Heart right ventricle (tissue), 16 donors: Measurements from ENCODE around the gene U2AF2. TPM values are rescaled to one million over a fixed set of nuclear protein-coding genes. Genes with fewer than 3 reads are reported as not detected.

Experiments used
- ATAC-seq, 8 donors: fragments of 200-7000 bp; cut with Tn5 transposase; one replicate each; pipeline ENCODE4 v1.9.1; 2020; ENCODE audit warnings: mild to moderate bottlenecking in 8 of 8, moderate library complexity in 8 of 8, moderate number of reproducible peaks in 1 of 8
- DNase-seq, 2 donors: peaks; one replicate each; pipeline ENCODE4 v3.0.0-alpha.2; 2020
- H3K27ac ChIP-seq, 10 donors: fragments of 200-600 bp; sonication (generic) in 2 of 10; one replicate each; pipeline versions ENCODE4 v1.5.0 to v1.8.0; 2020 to 2022; ENCODE audit warnings: mild to moderate bottlenecking in 3 of 10
- H3K27me3 ChIP-seq, 7 donors: fragments of 200-600 bp; one replicate each; pipeline ENCODE4 v1.8.0; 2021 to 2022; ENCODE audit warnings: mild to moderate bottlenecking in 2 of 7
- H3K36me3 ChIP-seq, 9 donors: fragments of 200-600 bp; sonication (generic) in 1 of 9; one replicate each; pipeline versions ENCODE4 v1.5.0 to v1.8.0; 2020 to 2022; ENCODE audit warnings: mild to moderate bottlenecking in 2 of 9
- H3K4me1 ChIP-seq, 9 donors: fragments of 200-600 bp; sonication (generic) in 1 of 9; one replicate each; pipeline versions ENCODE4 v1.5.0 to v1.8.0; 2020 to 2022; ENCODE audit warnings: mild to moderate bottlenecking in 4 of 9
- H3K4me3 ChIP-seq, 10 donors: fragments of 200-600 bp; sonication (generic) in 2 of 10; one replicate each; pipeline versions ENCODE4 v1.5.0 to v1.8.0; 2020 to 2022; ENCODE audit warnings: mild to moderate bottlenecking in 7 of 10, moderate library complexity in 2 of 10
- H3K9me3 ChIP-seq, 11 donors: fragments of 200-600 bp in 10 of 11; sonication (generic) in 2 of 11; one replicate each; pipeline versions ENCODE4 v1.5.0 to v1.8.0; 2013 to 2022; ENCODE audit warnings: mild to moderate bottlenecking in 2 of 11, control low read depth in 1 of 11, moderate library complexity in 1 of 11
- CTCF ChIP-seq, 9 donors: fragments of 200-600 bp; sonication (generic) in 2 of 9; IDR thresholded peaks; one replicate each; pipeline versions ENCODE4 v1.5.0 to v1.8.0; 2021 to 2022; ENCODE audit warnings: antibody characterized with exemption in 9 of 9, mild to moderate bottlenecking in 5 of 9, moderate library complexity in 1 of 9
- WGBS, 2 donors: extraction: QIAGEN DNeasy Blood & Tissue Kit; methylation state at CpG; one replicate each; pipeline ENCODE4 v1.1.7; 2013; ENCODE audit warnings: inconsistent platforms in 1 of 2; 5-methylcytosine and 5-hydroxymethylcytosine counted together
- intact Hi-C, 10 donors: fragments of 100-400 bp; cut with DNase I; formaldehyde crosslinking; loops; one replicate each; pipeline versions ENCODE4 v1.11.1 to v1.14.2; 2022
- polyA plus RNA-seq, 2 donors: library from polyadenylated mRNA; stranded (reverse); fragments of 200-250 nt; gene quantifications; one replicate each; pipeline ENCODE4 v1.2.3, GENCODE V29; 2013
- total RNA-seq, 10 donors: library from RNA; stranded (reverse); fragmentation: NEBNext Ultra II Directional in 3 of 10; extraction: Animal tissue kit (Norgen Biotek cat#: 25700) in 3 of 10; gene quantifications; one replicate each; pipeline versions ENCODE4 v1.2.1 to v1.2.4, GENCODE V29; 2021 to 2023
- donor health status: Arrhythmogenic right ventricular cardiomyopathy.
- donor health status: ischemic (EF 13 %, LVEDD 7.1; RV severe dilation, severe dysfunction).
- donor health status: healthy with polysubstance abuse.
- donor health status: DM: no; HTN: yes; CAD: no.
- donor health status: DM: no; HTN: no; CAD: no.
- donor health status: ischemic (EF 25% LVEDD 6.9; RV normal size, moderate dysfunction).
- donor health status: ischemic (EF 25% LVEDD 5.7; RV mildly dilated, moderate dysfunction).
- donor health status: healthy.
- donor health status: DM: yes; HTN: yes; CAD: no.
- donor health status: Ischemic cardiomyopathy.
- donor health status: ischemic (EF 35%, LVEDD 5.7; RV mildly dilated, moderate dysfunction).
- donor health status: nonischemic (EF 11% LVEDD 7.7; RV severe dilation, severe dysfunction).
- donor health status: DM: yes; HTN: yes; CAD: no.
- donor health status: PGD.
- donor health status: ischemic (EF 29% LVEDD 5.4; RV normal size, mild dysfunction).
- donor health status: nonischemic (EF 23%, LVEDD 6.1; RV moderate dilation, normal function).

U2AF2 gene
- total and polyA plus RNA-seq, 12 donors, result 64.1 to 100 (median 74.4) TPM

GRCh38 chr19:55649268-55650125, 5.3 kb upstream of the U2AF2 start:
- intact Hi-C loops, result no loop called here
- H3K9me3 ChIP-seq, result no peaks in the 10 kb centered on the region
- no peak for DNase-seq
- no peak for ATAC-seq
- WGBS, 2 donors, result 77 to 82% methylated on average over 17 of the region's 17 CpGs
- H3K4me1 ChIP-seq, result peaks cover 14 to 48% (median 35%) of the 10 kb centered on the region in 9 donors
- TF ChIP-seq CTCF (IDR thresholded peaks at IDR 0.05), result no peak
- no peaks in the 10 kb centered on the region for H3K27me3 ChIP-seq
- peak overlapping the region in 5 of 10 donors; percentile 77 to 92 (median 90) for H3K4me3 ChIP-seq
- H3K36me3 ChIP-seq, result peaks cover 0 to 32% (median 8%) of the 10 kb centered on the region in 9 donors
- peak overlapping the region in 8 of 10 donors; percentile 83 to 92 (median 90) for H3K27ac ChIP-seq

- intact Hi-C loops, result no loop called here
- TF ChIP-seq CTCF (IDR thresholded peaks at IDR 0.05), result no peak
- no peak for ATAC-seq
- Histone ChIP-seq H3K4me3 (no peak overlapping the region), H3K9me3 (no peaks in the 10 kb centered on the region), H3K27ac (no peak overlapping the region), H3K36me3 (peaks cover 0 to 26% (median 4%) of the 10 kb centered on the region in 9 donors), H3K4me1 (peaks cover 14 to 42% (median 29%) of the 10 kb centered on the region in 9 donors), H3K27me3 (no peaks in the 10 kb centered on the region)
- 90 to 93% methylated on average over 4 of the region's 4 CpGs for WGBS, 2 donors
- DNase-seq, result no peak
Observed at GRCh38 chr19:55650126-55650557, 4.7 kb upstream of the U2AF2 start.

GRCh38 chr19:55650602-55651230, 4.1 kb upstream of the U2AF2 start:
- TF ChIP-seq CTCF (IDR thresholded peaks at IDR 0.05), result no peak
- Histone ChIP-seq H3K4me3 (no peak overlapping the region), H3K36me3 (peaks cover 0 to 20% (median 0%) of the 10 kb centered on the region in 9 donors), H3K9me3 (no peaks in the 10 kb centered on the region), H3K27me3 (no peaks in the 10 kb centered on the region), H3K27ac (no peak overlapping the region), H3K4me1 (peaks cover 14 to 42% (median 33%) of the 10 kb centered on the region in 9 donors)
- intact Hi-C loops, result no loop called here
- no peak for ATAC-seq
- no peak for DNase-seq
- WGBS, 2 donors, result 90 to 91% methylated on average over 17 of the region's 17 CpGs

- peaks cover 0 to 18% (median 0%) of the 10 kb centered on the region in 9 donors for H3K36me3 ChIP-seq
- intact Hi-C loops, result no loop called here
- peaks cover 18 to 47% (median 38%) of the 10 kb centered on the region in 9 donors for H3K4me1 ChIP-seq
- TF ChIP-seq CTCF (IDR thresholded peaks at IDR 0.05), result no peak
- no peak overlapping the region for H3K27ac ChIP-seq
- no peak overlapping the region for H3K4me3 ChIP-seq
- DNase-seq, result no peak
- ATAC-seq, result no peak
- no peaks in the 10 kb centered on the region for H3K27me3 ChIP-seq
- no peaks in the 10 kb centered on the region for H3K9me3 ChIP-seq
- 82 to 88% methylated on average over 18 of the region's 18 CpGs for WGBS, 2 donors
Observed at GRCh38 chr19:55651236-55651635, 3.6 kb upstream of the U2AF2 start.
